ENCODE data around the gene TUBGCP2.

DNA sequence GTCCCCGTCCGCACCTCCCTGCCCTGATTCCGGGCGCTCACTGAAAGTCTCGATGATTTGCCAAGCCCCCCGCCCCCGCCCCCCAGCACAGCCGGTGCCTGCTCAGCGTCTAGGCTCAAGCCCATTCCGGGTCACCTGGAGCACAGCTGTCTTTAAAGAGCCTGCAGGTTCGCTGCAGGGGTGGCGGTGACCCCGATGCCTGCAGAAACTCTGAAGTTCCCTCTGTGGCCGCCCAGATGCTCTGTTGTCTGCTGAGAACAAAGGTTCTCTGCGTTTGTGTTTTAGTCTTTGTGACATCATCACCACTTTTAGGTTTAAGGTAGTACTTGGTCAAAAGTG lies 70.2 kb downstream of the TUBGCP2 start:
- TF ChIP-seq, protein P1, sequence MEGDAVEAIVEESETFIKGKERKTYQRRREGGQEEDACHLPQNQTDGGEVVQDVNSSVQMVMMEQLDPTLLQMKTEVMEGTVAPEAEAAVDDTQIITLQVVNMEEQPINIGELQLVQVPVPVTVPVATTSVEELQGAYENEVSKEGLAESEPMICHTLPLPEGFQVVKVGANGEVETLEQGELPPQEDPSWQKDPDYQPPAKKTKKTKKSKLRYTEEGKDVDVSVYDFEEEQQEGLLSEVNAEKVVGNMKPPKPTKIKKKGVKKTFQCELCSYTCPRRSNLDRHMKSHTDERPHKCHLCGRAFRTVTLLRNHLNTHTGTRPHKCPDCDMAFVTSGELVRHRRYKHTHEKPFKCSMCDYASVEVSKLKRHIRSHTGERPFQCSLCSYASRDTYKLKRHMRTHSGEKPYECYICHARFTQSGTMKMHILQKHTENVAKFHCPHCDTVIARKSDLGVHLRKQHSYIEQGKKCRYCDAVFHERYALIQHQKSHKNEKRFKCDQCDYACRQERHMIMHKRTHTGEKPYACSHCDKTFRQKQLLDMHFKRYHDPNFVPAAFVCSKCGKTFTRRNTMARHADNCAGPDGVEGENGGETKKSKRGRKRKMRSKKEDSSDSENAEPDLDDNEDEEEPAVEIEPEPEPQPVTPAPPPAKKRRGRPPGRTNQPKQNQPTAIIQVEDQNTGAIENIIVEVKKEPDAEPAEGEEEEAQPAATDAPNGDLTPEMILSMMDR (IDR thresholded peaks at IDR 0.05) = no peak
- TF ChIP-seq POLR2A (IDR thresholded peaks at IDR 0.05) = no peak

Data from heart left ventricle (tissue), 13 donors.